IMR-90 (cell line): ENCODE results near the gene MGAT4A.

Experiments
- CEBPB ChIP-seq: IDR thresholded peaks from 2 replicates; pipeline ENCODE4 v1.6.1; 2012; ENCODE audit warnings: low read depth, low read length, improper control_type of control experiment
- CHD1 ChIP-seq: IDR thresholded peaks from 2 replicates; pipeline ENCODE4 v1.6.1; 2012; ENCODE audit warnings: low read depth, low read length, improper control_type of control experiment
- POLR2A ChIP-seq: IDR thresholded peaks from 2 replicates; pipeline ENCODE4 v1.6.1; 2012; ENCODE audit warnings: mild to moderate bottlenecking, low read depth, low read length
- TF ChIP-seq, protein P1 (sequence below): conservative IDR thresholded peaks from 2 replicates; pipeline ENCODE4 v1.5.1; 2012; ENCODE audit warnings: mild to moderate bottlenecking, low read depth, low read length, improper control_type of control experiment

DNA sequence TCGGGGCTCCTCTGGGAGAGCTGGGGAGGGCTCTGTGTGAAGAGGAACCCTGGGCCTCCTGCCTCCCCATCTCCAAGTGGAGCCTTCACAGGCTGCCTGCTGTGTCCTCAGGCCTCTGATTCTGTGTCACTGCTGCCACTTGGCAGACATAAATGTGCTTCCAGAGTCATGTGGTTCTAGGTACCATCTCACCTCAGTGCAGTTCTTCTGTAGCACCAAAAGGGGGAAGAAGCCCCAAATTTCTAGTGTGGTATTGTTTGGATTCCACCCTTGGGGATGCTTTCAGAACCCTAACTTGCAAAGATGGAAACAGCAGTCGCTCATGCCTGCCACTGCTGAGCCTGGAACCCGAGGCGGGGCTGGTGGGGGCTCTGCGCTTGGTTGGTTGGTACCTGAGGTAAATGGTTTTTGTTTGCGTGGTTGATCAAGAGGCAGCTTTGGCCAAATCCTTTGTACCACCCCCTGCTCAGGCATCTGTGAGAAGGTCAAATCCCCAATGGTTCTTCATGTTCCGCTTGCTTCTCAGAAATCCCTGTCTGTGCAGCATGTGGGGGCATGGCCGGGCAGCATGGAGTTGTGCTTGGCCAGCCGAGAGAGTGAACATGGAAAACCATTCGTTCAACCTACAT lies 150.2 kb downstream of the MGAT4A start:
- TF ChIP-seq, protein P1, sequence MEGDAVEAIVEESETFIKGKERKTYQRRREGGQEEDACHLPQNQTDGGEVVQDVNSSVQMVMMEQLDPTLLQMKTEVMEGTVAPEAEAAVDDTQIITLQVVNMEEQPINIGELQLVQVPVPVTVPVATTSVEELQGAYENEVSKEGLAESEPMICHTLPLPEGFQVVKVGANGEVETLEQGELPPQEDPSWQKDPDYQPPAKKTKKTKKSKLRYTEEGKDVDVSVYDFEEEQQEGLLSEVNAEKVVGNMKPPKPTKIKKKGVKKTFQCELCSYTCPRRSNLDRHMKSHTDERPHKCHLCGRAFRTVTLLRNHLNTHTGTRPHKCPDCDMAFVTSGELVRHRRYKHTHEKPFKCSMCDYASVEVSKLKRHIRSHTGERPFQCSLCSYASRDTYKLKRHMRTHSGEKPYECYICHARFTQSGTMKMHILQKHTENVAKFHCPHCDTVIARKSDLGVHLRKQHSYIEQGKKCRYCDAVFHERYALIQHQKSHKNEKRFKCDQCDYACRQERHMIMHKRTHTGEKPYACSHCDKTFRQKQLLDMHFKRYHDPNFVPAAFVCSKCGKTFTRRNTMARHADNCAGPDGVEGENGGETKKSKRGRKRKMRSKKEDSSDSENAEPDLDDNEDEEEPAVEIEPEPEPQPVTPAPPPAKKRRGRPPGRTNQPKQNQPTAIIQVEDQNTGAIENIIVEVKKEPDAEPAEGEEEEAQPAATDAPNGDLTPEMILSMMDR = no peak
- TF ChIP-seq CEBPB = no peak
- no peak for TF ChIP-seq POLR2A
- TF ChIP-seq CHD1 = no peak
